ENCODE results near the gene HSCB. TPM values are rescaled to one million over a fixed set of nuclear protein-coding genes. Genes with fewer than 3 reads are reported as not detected.

The HSCB gene
- total RNA-seq, 1 experiment from 2014 or later = 22.5 TPM

DNA sequence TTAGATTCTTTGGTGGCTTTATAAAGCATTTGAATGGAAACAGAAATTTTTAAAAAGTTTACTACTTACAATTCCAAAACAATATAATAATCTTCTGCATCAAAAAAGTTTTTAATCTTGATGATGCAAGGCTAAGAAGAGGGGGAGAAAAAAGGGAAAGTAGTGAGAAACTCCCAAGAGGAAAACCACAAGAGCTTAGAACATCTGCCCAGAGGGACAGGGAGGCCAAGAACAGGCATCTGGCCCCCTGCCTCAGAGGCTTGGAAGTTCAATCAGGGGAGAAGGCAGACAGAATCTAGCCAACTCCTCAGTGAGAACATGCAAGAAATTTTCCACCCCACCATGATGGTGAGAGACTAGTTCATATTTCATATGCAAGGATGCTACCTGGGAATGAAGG, 38.4 kb upstream of the HSCB start:
- no TSS peak for BruUV-seq (replicated peaks)
- intact Hi-C loops (cut with micrococcal nuclease; ENCODE audit: unreplicated experiment) = no loop called here
- no peak overlapping the region for H3K4me3 ChIP-seq (ENCODE audit: low read depth, low read length, poor library complexity, severe bottlenecking)
- H3K4me1 ChIP-seq (ENCODE audit: insufficient read depth, low read length, poor library complexity, severe bottlenecking) = no peaks in the 10 kb centered on the region
- ChIA-PET POLR2A (ENCODE audit: low non-redundant PET) (no interaction called here), CTCF (no interaction called here)
- TF ChIP-seq, protein P1, sequence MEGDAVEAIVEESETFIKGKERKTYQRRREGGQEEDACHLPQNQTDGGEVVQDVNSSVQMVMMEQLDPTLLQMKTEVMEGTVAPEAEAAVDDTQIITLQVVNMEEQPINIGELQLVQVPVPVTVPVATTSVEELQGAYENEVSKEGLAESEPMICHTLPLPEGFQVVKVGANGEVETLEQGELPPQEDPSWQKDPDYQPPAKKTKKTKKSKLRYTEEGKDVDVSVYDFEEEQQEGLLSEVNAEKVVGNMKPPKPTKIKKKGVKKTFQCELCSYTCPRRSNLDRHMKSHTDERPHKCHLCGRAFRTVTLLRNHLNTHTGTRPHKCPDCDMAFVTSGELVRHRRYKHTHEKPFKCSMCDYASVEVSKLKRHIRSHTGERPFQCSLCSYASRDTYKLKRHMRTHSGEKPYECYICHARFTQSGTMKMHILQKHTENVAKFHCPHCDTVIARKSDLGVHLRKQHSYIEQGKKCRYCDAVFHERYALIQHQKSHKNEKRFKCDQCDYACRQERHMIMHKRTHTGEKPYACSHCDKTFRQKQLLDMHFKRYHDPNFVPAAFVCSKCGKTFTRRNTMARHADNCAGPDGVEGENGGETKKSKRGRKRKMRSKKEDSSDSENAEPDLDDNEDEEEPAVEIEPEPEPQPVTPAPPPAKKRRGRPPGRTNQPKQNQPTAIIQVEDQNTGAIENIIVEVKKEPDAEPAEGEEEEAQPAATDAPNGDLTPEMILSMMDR (conservative IDR thresholded peaks at IDR 0.05; ENCODE audit: low read depth, low read length) = no peak
- TF ChIP-seq EZH2 (IDR thresholded peaks at IDR 0.05; ENCODE audit: borderline replicate concordance, low read depth, low read length, poor library complexity, severe bottlenecking) = no peak
- DNase-seq (ENCODE audit: low spot score) = no peak
- no peaks in the 10 kb centered on the region for H3K36me3 ChIP-seq (ENCODE audit: insufficient read depth, low read length, poor library complexity, severe bottlenecking)
- no peaks in the 10 kb centered on the region for H3K9me3 ChIP-seq (ENCODE audit: low read depth, low read length, poor library complexity, severe bottlenecking)
- no peaks in the 10 kb centered on the region for H3K27me3 ChIP-seq (replicated peaks; ENCODE audit: insufficient read depth, low read depth, low read length, poor library complexity)
- no peak overlapping the region for H3K27ac ChIP-seq (ENCODE audit: low read depth, low read length, poor library complexity, severe bottlenecking)

DNA sequence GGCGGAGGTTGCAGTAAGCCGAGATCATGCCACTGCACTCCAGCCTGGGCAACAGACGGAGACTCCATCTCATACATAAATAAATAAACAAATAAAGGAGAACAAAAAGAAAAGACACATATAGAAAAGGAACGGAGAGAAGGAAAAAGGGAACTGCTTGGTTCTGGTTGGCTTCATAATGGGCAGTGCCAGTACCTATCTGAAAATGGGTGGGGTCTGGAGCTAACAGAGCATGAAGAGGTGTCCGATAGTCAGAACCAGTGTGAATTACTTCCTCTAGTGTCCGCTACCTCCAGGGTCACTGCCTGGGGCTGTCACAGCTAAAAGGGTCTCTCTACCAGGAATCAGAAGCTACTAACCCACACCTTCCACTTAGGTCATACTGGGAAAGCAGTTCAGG, 35.0 kb upstream of the HSCB start:
- ChIA-PET POLR2A (ENCODE audit: low non-redundant PET) (no interaction called here), CTCF (no interaction called here)
- BruUV-seq (replicated peaks) = no TSS peak
- intact Hi-C loops (cut with micrococcal nuclease; ENCODE audit: unreplicated experiment) = no loop called here
- H3K4me1 ChIP-seq (ENCODE audit: insufficient read depth, low read length, poor library complexity, severe bottlenecking) = peaks cover 22% of the 10 kb centered on the region
- no peaks in the 10 kb centered on the region for H3K9me3 ChIP-seq (ENCODE audit: low read depth, low read length, poor library complexity, severe bottlenecking)
- no peak overlapping the region for H3K4me3 ChIP-seq (ENCODE audit: low read depth, low read length, poor library complexity, severe bottlenecking)
- H3K27me3 ChIP-seq (replicated peaks; ENCODE audit: insufficient read depth, low read depth, low read length, poor library complexity) = no peaks in the 10 kb centered on the region
- no peak for TF ChIP-seq EZH2 (IDR thresholded peaks at IDR 0.05; ENCODE audit: borderline replicate concordance, low read depth, low read length, poor library complexity, severe bottlenecking)
- TF ChIP-seq, protein P1 (conservative IDR thresholded peaks at IDR 0.05; ENCODE audit: low read depth, low read length) = no peak
- H3K36me3 ChIP-seq (ENCODE audit: insufficient read depth, low read length, poor library complexity, severe bottlenecking) = peaks cover 12% of the 10 kb centered on the region
- H3K27ac ChIP-seq (ENCODE audit: low read depth, low read length, poor library complexity, severe bottlenecking) = no peak overlapping the region
- DNase-seq (ENCODE audit: low spot score) = no peak

DNA sequence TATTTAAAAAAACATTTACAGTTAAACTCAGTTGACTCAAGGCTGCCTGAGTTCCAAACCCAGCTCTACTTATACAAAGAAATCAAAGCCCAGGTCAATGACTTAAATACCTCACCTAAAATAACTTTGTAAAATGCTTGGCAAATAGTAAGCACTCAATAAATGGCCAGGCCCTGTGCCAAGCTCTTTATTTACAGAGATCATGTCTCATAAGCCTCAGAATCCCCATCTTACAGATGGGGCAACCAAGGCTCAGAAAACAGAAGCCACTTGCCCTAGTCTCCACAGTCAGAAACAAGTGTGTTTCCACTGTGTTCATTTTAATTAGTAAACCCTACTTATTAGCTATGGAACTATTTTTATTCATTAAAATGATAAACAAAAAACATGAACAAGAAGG, 31.7 kb upstream of the HSCB start:
- CTCF ChIA-PET = no interaction called here
- TF ChIP-seq EZH2 (IDR thresholded peaks at IDR 0.05; ENCODE audit: borderline replicate concordance, low read depth, low read length, poor library complexity, severe bottlenecking) = no peak
- TF ChIP-seq, protein P1 (conservative IDR thresholded peaks at IDR 0.05; ENCODE audit: low read depth, low read length) = no peak
- H3K27ac ChIP-seq (ENCODE audit: low read depth, low read length, poor library complexity, severe bottlenecking) = peak overlapping the region; percentile 79
- no peaks in the 10 kb centered on the region for H3K9me3 ChIP-seq (ENCODE audit: low read depth, low read length, poor library complexity, severe bottlenecking)
- no peak overlapping the region for H3K4me3 ChIP-seq (ENCODE audit: low read depth, low read length, poor library complexity, severe bottlenecking)
- H3K27me3 ChIP-seq (replicated peaks; ENCODE audit: insufficient read depth, low read depth, low read length, poor library complexity) = no peaks in the 10 kb centered on the region
- H3K4me1 ChIP-seq (ENCODE audit: insufficient read depth, low read length, poor library complexity, severe bottlenecking) = peaks cover 35% of the 10 kb centered on the region
- H3K36me3 ChIP-seq (ENCODE audit: insufficient read depth, low read length, poor library complexity, severe bottlenecking) = peaks cover 21% of the 10 kb centered on the region
- intact Hi-C loops (cut with micrococcal nuclease; ENCODE audit: unreplicated experiment) = no loop called here
- BruUV-seq (replicated peaks) = no TSS peak
- DNase-seq (ENCODE audit: low spot score) = no peak
- POLR2A ChIA-PET (ENCODE audit: low non-redundant PET) = no interaction called here
